ENCODE measurements around the gene CFAP77. TPM values are rescaled to one million over a fixed set of nuclear protein-coding genes. Genes with fewer than 3 reads are reported as not detected.

CFAP77 gene
- polyA plus RNA-seq, 1 experiment = not detected

DNA sequence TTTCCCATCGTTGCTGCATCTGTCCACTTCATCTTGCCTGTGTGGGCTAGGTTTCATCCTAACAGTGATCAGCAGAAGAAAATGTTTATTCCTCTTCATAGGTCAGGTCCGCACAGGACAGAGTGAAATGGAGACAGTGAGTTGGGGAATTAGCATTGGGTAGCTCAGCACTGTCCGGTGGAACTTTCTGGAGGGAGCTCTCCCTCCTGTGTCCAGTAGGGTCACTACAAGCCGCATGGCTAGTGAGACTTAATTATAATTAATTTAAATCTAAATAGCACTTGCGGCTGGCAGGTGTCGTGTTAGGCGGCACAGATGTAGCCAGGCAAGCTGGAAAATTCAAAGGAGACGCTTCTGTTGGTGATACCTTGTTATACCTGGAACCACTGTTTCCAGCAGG is 48.4 kb downstream of the CFAP77 start:
- no peaks in the 10 kb centered on the region for H3K36me3 ChIP-seq (ENCODE audit: control insufficient read depth, insufficient read depth, low read length)
- TF ChIP-seq, protein P1, sequence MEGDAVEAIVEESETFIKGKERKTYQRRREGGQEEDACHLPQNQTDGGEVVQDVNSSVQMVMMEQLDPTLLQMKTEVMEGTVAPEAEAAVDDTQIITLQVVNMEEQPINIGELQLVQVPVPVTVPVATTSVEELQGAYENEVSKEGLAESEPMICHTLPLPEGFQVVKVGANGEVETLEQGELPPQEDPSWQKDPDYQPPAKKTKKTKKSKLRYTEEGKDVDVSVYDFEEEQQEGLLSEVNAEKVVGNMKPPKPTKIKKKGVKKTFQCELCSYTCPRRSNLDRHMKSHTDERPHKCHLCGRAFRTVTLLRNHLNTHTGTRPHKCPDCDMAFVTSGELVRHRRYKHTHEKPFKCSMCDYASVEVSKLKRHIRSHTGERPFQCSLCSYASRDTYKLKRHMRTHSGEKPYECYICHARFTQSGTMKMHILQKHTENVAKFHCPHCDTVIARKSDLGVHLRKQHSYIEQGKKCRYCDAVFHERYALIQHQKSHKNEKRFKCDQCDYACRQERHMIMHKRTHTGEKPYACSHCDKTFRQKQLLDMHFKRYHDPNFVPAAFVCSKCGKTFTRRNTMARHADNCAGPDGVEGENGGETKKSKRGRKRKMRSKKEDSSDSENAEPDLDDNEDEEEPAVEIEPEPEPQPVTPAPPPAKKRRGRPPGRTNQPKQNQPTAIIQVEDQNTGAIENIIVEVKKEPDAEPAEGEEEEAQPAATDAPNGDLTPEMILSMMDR (IDR thresholded peaks at IDR 0.05; ENCODE audit: insufficient read depth, low read depth, low read length) = no peak
- no peak for DNase-seq (ENCODE audit: low read depth)
- CTCF ChIA-PET = interaction anchor here (1.8 kb wide), 1 partner anchor 11 kb away, joined by 3 read pairs; no protein-coding TSS in a partner anchor
- POLR2A ChIA-PET = no interaction called here
- H3K4me3 ChIP-seq (ENCODE audit: low read depth, low read length) = no peak overlapping the region
- H3K27me3 ChIP-seq (ENCODE audit: control insufficient read depth, insufficient read depth, low read length) = peaks cover 5% of the 10 kb centered on the region

DNA sequence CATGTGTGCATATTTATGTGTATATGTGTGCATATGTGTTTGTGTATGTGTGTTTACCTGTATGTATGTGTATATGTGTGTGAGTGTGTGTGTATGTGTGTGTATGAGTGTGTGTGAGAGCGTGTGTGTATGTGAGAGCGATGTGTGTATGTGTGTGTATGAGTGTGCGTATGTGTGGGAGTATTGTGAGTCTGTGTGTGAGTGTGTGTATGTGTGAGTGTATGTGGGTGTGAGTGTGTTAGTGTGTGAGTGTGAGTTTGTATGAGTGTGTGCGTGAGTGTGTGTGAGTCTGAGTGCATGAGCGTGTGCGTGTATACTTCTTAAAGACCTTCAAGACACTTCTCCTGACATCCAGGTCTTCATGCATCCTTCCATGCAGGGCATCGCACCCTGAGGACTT is 49.6 kb downstream of the CFAP77 start:
- Histone ChIP-seq H3K4me3 (ENCODE audit: low read depth, low read length) (no peak overlapping the region), H3K36me3 (ENCODE audit: control insufficient read depth, insufficient read depth, low read length) (no peaks in the 10 kb centered on the region), H3K27me3 (ENCODE audit: control insufficient read depth, insufficient read depth, low read length) (peaks cover 3% of the 10 kb centered on the region)
- DNase-seq (ENCODE audit: low read depth) = no peak
- POLR2A ChIA-PET = no interaction called here
- TF ChIP-seq, protein P1 (IDR thresholded peaks at IDR 0.05; ENCODE audit: insufficient read depth, low read depth, low read length) = no peak
- CTCF ChIA-PET = no interaction called here

DNA sequence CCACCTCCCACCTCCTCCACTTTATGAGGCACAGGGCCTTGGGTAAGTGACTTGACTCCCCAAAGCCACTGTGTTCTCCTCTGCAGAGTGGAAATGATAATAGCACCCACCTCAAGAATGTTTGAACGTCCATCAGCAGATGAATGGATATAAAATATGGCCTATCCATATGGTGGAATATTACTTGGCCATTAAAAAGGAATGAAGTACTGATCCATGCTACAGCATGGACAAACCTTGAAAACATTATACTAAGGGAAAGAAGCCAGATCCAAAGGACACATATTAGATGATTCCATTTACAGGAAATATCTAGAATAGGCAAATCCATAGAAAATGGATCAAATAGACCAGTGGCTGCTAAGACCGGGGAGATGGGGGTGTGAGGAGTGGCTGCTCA is 50.2 kb downstream of the CFAP77 start:
- H3K36me3 ChIP-seq (ENCODE audit: control insufficient read depth, insufficient read depth, low read length) = no peaks in the 10 kb centered on the region
- POLR2A ChIA-PET = no interaction called here
- no peak for DNase-seq (ENCODE audit: low read depth)
- CTCF ChIA-PET = no interaction called here
- H3K4me3 ChIP-seq (ENCODE audit: low read depth, low read length) = no peak overlapping the region
- H3K27me3 ChIP-seq (ENCODE audit: control insufficient read depth, insufficient read depth, low read length) = peaks cover 3% of the 10 kb centered on the region
- TF ChIP-seq, protein P1 (IDR thresholded peaks at IDR 0.05; ENCODE audit: insufficient read depth, low read depth, low read length) = no peak

- CTCF ChIA-PET = no interaction called here
- DNase-seq (ENCODE audit: low read depth) = no peak
- peaks cover 5% of the 10 kb centered on the region for H3K27me3 ChIP-seq (ENCODE audit: control insufficient read depth, insufficient read depth, low read length)
These were observed 51.4 kb downstream of the CFAP77 start for GRCh38 chr9:132461281-132461896.

DNA sequence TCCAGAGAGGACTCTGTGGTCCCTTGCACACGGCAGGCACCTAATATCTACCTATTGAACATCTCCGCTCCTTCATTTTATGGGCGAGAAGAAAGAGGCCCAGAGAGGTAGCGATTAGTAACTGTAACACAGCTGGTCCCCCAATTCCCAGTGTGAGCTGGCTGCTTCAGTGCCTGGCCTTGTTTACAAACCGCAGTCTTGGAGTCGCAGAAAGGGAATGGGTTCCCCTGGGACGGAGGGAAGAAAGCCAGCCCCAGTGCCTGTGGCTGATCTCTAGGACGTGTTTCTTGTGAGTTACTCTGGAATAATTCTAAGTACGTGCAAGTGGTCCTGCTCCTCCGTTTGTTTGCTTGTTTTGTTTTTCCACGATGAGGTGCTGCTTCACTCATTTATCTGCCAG is 52.0 kb downstream of the CFAP77 start:
- ChIA-PET CTCF (no interaction called here), POLR2A (no interaction called here)
- H3K27me3 ChIP-seq (ENCODE audit: control insufficient read depth, insufficient read depth, low read length) = peaks cover 7% of the 10 kb centered on the region
- H3K36me3 ChIP-seq (ENCODE audit: control insufficient read depth, insufficient read depth, low read length) = no peaks in the 10 kb centered on the region
- TF ChIP-seq, protein P1 (IDR thresholded peaks at IDR 0.05; ENCODE audit: insufficient read depth, low read depth, low read length) = no peak
- DNase-seq (ENCODE audit: low read depth) = no peak
- H3K4me3 ChIP-seq (ENCODE audit: low read depth, low read length) = no peak overlapping the region

More at GRCh38 chr9:132461281-132461896, 51.4 kb downstream of the CFAP77 start:
- H3K36me3 ChIP-seq (ENCODE audit: control insufficient read depth, insufficient read depth, low read length) = no peaks in the 10 kb centered on the region
- TF ChIP-seq, protein P1 (IDR thresholded peaks at IDR 0.05; ENCODE audit: insufficient read depth, low read depth, low read length) = no peak
- POLR2A ChIA-PET = no interaction called here
- H3K4me3 ChIP-seq (ENCODE audit: low read depth, low read length) = no peak overlapping the region

Data from BJ (cell line).